ENCODE measurements around the gene CEP120.

CEP120 gene

DNA sequence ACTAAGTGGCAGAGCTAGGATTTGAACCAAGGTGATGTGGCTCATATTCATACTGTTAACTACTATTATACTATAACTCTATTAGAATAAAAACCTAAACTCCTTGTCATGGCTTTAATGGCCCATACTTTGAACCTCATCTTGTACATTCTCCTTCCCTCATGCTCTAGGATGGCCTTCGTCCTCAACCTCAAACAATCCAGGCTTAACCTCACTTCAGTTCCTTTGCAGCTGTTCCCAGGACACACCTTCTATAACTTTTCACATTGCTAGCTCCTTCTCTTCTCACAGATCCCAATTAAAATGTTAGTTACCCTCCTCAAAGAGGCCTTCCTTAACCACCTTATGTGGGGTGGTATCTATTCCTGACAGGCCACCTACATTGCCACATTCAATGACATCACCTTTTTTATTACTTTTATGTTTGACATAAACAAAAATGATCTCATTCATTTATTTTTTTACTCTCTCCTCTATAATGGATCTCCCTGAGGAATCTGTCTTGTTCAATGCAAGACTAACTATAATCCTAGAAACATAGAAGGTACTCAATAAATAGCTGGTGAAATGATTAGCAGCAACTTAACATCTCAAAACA, 53.7 kb downstream of the CEP120 start:
- no peak overlapping the region for H3K27ac ChIP-seq (replicated peaks)
- TF ChIP-seq POLR2AphosphoS5 (IDR thresholded peaks at IDR 0.05; ENCODE audit: low read depth) = no peak
- TF ChIP-seq, protein P1, sequence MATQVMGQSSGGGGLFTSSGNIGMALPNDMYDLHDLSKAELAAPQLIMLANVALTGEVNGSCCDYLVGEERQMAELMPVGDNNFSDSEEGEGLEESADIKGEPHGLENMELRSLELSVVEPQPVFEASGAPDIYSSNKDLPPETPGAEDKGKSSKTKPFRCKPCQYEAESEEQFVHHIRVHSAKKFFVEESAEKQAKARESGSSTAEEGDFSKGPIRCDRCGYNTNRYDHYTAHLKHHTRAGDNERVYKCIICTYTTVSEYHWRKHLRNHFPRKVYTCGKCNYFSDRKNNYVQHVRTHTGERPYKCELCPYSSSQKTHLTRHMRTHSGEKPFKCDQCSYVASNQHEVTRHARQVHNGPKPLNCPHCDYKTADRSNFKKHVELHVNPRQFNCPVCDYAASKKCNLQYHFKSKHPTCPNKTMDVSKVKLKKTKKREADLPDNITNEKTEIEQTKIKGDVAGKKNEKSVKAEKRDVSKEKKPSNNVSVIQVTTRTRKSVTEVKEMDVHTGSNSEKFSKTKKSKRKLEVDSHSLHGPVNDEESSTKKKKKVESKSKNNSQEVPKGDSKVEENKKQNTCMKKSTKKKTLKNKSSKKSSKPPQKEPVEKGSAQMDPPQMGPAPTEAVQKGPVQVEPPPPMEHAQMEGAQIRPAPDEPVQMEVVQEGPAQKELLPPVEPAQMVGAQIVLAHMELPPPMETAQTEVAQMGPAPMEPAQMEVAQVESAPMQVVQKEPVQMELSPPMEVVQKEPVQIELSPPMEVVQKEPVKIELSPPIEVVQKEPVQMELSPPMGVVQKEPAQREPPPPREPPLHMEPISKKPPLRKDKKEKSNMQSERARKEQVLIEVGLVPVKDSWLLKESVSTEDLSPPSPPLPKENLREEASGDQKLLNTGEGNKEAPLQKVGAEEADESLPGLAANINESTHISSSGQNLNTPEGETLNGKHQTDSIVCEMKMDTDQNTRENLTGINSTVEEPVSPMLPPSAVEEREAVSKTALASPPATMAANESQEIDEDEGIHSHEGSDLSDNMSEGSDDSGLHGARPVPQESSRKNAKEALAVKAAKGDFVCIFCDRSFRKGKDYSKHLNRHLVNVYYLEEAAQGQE (IDR thresholded peaks at IDR 0.05; ENCODE audit: insufficient replicate concordance, low read depth) = no peak
- no peak for TF ChIP-seq SPI1 (IDR thresholded peaks at IDR 0.05; ENCODE audit: borderline replicate concordance, low read depth)
- no peak for TF ChIP-seq GABPA (IDR thresholded peaks at IDR 0.05; ENCODE audit: low read depth)
- TF ChIP-seq, protein P2, sequence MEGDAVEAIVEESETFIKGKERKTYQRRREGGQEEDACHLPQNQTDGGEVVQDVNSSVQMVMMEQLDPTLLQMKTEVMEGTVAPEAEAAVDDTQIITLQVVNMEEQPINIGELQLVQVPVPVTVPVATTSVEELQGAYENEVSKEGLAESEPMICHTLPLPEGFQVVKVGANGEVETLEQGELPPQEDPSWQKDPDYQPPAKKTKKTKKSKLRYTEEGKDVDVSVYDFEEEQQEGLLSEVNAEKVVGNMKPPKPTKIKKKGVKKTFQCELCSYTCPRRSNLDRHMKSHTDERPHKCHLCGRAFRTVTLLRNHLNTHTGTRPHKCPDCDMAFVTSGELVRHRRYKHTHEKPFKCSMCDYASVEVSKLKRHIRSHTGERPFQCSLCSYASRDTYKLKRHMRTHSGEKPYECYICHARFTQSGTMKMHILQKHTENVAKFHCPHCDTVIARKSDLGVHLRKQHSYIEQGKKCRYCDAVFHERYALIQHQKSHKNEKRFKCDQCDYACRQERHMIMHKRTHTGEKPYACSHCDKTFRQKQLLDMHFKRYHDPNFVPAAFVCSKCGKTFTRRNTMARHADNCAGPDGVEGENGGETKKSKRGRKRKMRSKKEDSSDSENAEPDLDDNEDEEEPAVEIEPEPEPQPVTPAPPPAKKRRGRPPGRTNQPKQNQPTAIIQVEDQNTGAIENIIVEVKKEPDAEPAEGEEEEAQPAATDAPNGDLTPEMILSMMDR (IDR thresholded peaks at IDR 0.05; ENCODE audit: insufficient read depth, low read length) = no peak
- no peak for DNase-seq (ENCODE audit: low read depth in 1 of 2, low spot score in 1 of 2)
- no peak overlapping the region for H3K4me3 ChIP-seq (replicated peaks; ENCODE audit: insufficient read depth, low read length)
- no peaks in the 10 kb centered on the region for H3K27me3 ChIP-seq (ENCODE audit: insufficient read depth, poor library complexity, severe bottlenecking)

DNA sequence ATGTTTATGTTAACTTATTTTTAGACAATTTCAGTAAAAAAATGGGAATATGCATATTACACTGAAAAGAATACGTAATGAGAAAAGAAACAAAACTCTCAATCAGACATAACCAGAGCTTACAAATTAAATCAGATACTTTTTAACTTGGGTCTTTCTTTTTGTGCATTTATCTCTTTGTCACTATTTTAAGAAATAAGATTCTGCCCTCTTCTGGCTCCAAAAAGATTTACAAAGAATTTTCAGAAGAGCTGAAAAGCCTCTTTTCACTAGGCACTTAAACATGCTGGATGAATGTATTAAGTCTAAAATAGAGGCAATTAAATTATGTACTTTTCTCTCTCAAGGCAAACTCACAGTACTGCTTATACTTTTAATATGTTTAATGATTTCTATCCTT, 55.5 kb downstream of the CEP120 start:
- TF ChIP-seq SPI1 (IDR thresholded peaks at IDR 0.05; ENCODE audit: borderline replicate concordance, low read depth) (no peak), POLR2AphosphoS5 (IDR thresholded peaks at IDR 0.05; ENCODE audit: low read depth) (no peak), GABPA (IDR thresholded peaks at IDR 0.05; ENCODE audit: low read depth) (no peak)
- TF ChIP-seq, protein P2 (IDR thresholded peaks at IDR 0.05; ENCODE audit: insufficient read depth, low read length) = no peak
- Histone ChIP-seq H3K4me3 (replicated peaks; ENCODE audit: insufficient read depth, low read length) (no peak overlapping the region), H3K27ac (replicated peaks) (no peak overlapping the region), H3K27me3 (ENCODE audit: insufficient read depth, poor library complexity, severe bottlenecking) (no peaks in the 10 kb centered on the region)
- no peak for DNase-seq (ENCODE audit: low read depth in 1 of 2, low spot score in 1 of 2)

DNA sequence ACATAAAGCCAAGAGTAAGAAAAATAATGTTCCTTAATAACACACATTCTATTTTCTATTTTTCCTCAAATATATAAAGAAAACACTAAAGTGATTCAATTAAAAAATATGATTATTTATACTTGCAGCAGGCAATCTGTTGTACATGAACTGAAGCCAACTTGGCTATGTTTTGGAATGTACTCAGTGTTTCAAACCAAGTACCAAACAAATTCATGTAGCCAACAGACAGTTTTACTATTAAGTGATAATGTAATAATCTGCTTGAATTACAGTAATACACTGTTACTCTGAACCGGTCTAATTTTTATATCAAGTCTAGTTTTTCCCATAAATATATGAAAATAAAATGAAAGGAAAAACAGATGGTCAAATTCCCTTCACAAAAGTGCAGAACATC, 58.0 kb downstream of the CEP120 start:
- no peak for DNase-seq (ENCODE audit: low read depth in 1 of 2, low spot score in 1 of 2)
- TF ChIP-seq, protein P1 (IDR thresholded peaks at IDR 0.05; ENCODE audit: insufficient replicate concordance, low read depth) = no peak
- TF ChIP-seq POLR2AphosphoS5 (IDR thresholded peaks at IDR 0.05; ENCODE audit: low read depth) = no peak
- TF ChIP-seq SPI1 (IDR thresholded peaks at IDR 0.05; ENCODE audit: borderline replicate concordance, low read depth) = no peak
- TF ChIP-seq, protein P2 (IDR thresholded peaks at IDR 0.05; ENCODE audit: insufficient read depth, low read length) = no peak
- no peak for TF ChIP-seq GABPA (IDR thresholded peaks at IDR 0.05; ENCODE audit: low read depth)
- Histone ChIP-seq H3K27me3 (ENCODE audit: insufficient read depth, poor library complexity, severe bottlenecking) (no peaks in the 10 kb centered on the region), H3K27ac (replicated peaks) (no peak overlapping the region), H3K4me3 (replicated peaks; ENCODE audit: insufficient read depth, low read length) (no peak overlapping the region)

Measured in HL-60 (cell line).